Common myeloid progenitor, CD34-positive (primary cell): ENCODE data around the gene RTN4RL1.

Experiments
- CTCF ChIA-PET: fragments of 350-600 bp; sonication (Branson Sonifier 250); formaldehyde crosslinking; loops from one replicate; lab custom pipeline; 2021; ENCODE audit warnings: antibody characterized with exemption; lab: Charles Lee
- POLR2A ChIA-PET: fragments of 350-600 bp; sonication (Branson Sonifier 250); formaldehyde crosslinking; loops from one replicate; lab custom pipeline; 2021; ENCODE audit warnings: antibody characterized with exemption; lab: Charles Lee
- DNase-seq, 3 donors: peaks; one replicate each; pipeline versions ENCODE4 v3.0.0 to v3.0.0-alpha.2; 2013
- H3K27ac ChIP-seq, 2 experiments: 1 replicate in 1 of 2; 2 replicates in 1 of 2; pipeline ENCODE4 v1.7.0; 2013; ENCODE audit warnings: inconsistent platforms in 2 of 2, low read length in 2 of 2, mild to moderate bottlenecking in 2 of 2, low read depth in 1 of 2, moderate library complexity in 1 of 2; ENCODE audit not compliant: severe bottlenecking in 2 of 2, insufficient read depth in 1 of 2, poor library complexity in 1 of 2
- H3K27me3 ChIP-seq, 5 experiments: replicated peaks in 2 of 5; 1 replicate in 3 of 5; 2 replicates in 2 of 5; pipeline versions ENCODE4 v1.6.1 to v1.7.0; 2013; ENCODE audit warnings: low read length in 4 of 5, mild to moderate bottlenecking in 2 of 5, moderate library complexity in 2 of 5, inconsistent platforms in 1 of 5; ENCODE audit not compliant: insufficient read depth in 5 of 5, control insufficient read depth in 4 of 5
- H3K36me3 ChIP-seq, 4 experiments: 1 replicate in 2 of 4; 2 replicates in 2 of 4; pipeline versions ENCODE4 v1.6.1 to v1.7.0; 2013; ENCODE audit warnings: low read length in 3 of 4, control low read depth in 1 of 4, mild to moderate bottlenecking in 1 of 4; ENCODE audit not compliant: control insufficient read depth in 4 of 4, insufficient read depth in 4 of 4
- H3K4me1 ChIP-seq, 4 experiments: 1 replicate in 3 of 4; 2 replicates in 1 of 4; pipeline versions ENCODE4 v1.6.1 to v1.7.1; 2013; ENCODE audit warnings: low read length in 3 of 4, mild to moderate bottlenecking in 3 of 4, control low read depth in 1 of 4, inconsistent platforms in 1 of 4, moderate library complexity in 1 of 4; ENCODE audit not compliant: control insufficient read depth in 4 of 4, insufficient read depth in 4 of 4; ENCODE audit errors: control extremely low read depth in 1 of 4
- H3K4me3 ChIP-seq, 7 experiments: 1 replicate in 4 of 7; 2 replicates in 3 of 7; pipeline versions ENCODE4 v1.5.1 to v1.7.0; 2013; ENCODE audit warnings: mild to moderate bottlenecking in 7 of 7, low read length in 6 of 7, moderate library complexity in 6 of 7, inconsistent platforms in 2 of 7, low read depth in 2 of 7, control low read depth in 1 of 7; ENCODE audit not compliant: insufficient read depth in 4 of 7, control insufficient read depth in 1 of 7; ENCODE audit errors: extremely low read depth in 1 of 7
- H3K9me3 ChIP-seq, 5 experiments: 1 replicate in 4 of 5; 2 replicates in 1 of 5; pipeline versions ENCODE4 v1.6.1 to v1.7.1; 2013; ENCODE audit warnings: low read length in 4 of 5, mild to moderate bottlenecking in 2 of 5, inconsistent platforms in 1 of 5, low read depth in 1 of 5, moderate library complexity in 1 of 5; ENCODE audit not compliant: control insufficient read depth in 4 of 5, insufficient read depth in 2 of 5; ENCODE audit errors: control extremely low read depth in 1 of 5
- whole genome bisulfite sequencing: methylation state at CpG from one replicate; pipeline ENCODE4 v1.1.5; 2013; ENCODE audit not compliant: insufficient coverage; 5-methylcytosine and 5-hydroxymethylcytosine counted together

The RTN4RL1 gene

DNA sequence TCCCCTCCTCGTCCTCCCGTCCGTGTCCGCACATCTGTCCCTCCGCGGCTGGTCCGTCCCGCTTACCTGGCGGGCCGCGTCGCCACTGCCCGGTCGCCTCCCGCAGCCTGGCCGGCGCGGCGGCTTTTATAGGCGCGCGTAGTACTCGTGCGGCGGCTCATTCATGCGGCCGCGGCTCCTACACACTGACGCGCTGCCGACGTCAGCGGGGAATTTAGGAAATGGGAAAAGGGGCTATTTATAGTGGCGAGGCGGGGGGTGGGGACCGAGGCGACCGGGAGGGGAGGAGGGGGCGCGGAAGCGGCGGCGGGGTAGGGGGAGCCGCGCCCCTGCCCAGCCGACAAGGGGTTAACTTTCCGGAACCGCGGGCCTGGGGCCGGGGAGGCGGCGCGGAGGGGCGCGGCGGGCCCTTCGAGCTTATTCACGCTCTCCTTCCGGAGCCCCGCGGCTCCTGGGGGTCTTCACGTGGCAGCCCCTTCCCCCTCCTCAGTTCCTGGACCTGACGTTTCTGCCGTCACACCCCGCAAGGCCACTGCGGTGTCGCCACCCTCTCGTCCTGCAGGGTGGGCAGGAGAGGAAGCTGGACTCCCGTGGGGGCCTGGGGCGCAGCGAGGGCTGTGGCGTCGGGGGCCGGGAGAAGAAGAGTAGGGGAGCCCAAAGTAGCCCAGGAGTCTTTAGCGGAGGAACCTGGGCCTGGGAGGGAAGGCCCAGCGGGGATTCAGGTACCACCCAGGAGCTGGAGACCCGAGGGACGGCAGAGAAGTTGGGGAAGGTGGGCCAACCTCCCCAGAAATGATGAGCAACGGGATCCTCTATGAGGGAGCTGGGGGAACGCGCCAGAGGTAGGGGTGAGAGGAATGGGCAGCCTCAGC is 26.2 kb upstream of the RTN4RL1 start:
- H3K27me3 ChIP-seq: peaks cover 0 to 75% (median 26%) of the 10 kb centered on the region in 5 experiments
- CTCF ChIA-PET: interaction anchor here (0.9 to 2.1 kb wide), 6 partner anchors 12 to 230 kb away, joined by 3 to 12 read pairs (median 3); no protein-coding TSS in a partner anchor
- WGBS: 3% methylated on average over 47 of the region's 81 CpGs
- H3K9me3 ChIP-seq: no peaks in the 10 kb centered on the region
- H3K4me3 ChIP-seq: peak overlapping the region in 2 of 7 experiments; percentile 33 to 48
- H3K27ac ChIP-seq: no peak overlapping the region
- no peak for DNase-seq
- no peaks in the 10 kb centered on the region for H3K36me3 ChIP-seq
- peaks cover 5 to 58% (median 48%) of the 10 kb centered on the region in 4 experiments for H3K4me1 ChIP-seq
- POLR2A ChIA-PET: no interaction called here

- under 1% methylated on average over 69 of the region's 88 CpGs for WGBS
- no peaks in the 10 kb centered on the region for H3K9me3 ChIP-seq
- peaks cover 5 to 51% (median 42%) of the 10 kb centered on the region in 4 experiments for H3K4me1 ChIP-seq
- H3K4me3 ChIP-seq: peak overlapping the region in 6 of 7 experiments; percentile 20 to 68 (median 56)
- peaks cover 0 to 68% (median 26%) of the 10 kb centered on the region in 5 experiments for H3K27me3 ChIP-seq
- no peak overlapping the region for H3K27ac ChIP-seq
- no peaks in the 10 kb centered on the region for H3K36me3 ChIP-seq
- peak; percentile 62 to 82 (median 80) for DNase-seq
- ChIA-PET POLR2A (no interaction called here), CTCF (interaction anchor here (1.0 to 2.1 kb wide), 4 partner anchors 11 to 196 kb away, joined by 3 to 12 read pairs (median 4); no protein-coding TSS in a partner anchor)
Measured at GRCh38 chr17:2050300-2051060, 25.3 kb upstream of the RTN4RL1 start.

GRCh38 chr17:2049333-2050299 is 24.5 kb upstream of the RTN4RL1 start:
- ChIA-PET POLR2A (no interaction called here), CTCF (interaction anchor here (1.2 to 1.9 kb wide), 2 partner anchors 8 to 168 kb away, joined by 3 to 7 read pairs; no protein-coding TSS in a partner anchor)

GRCh38 chr17:2048805-2049204 is 23.7 kb upstream of the RTN4RL1 start:
- no peak for DNase-seq
- H3K27ac ChIP-seq: no peak overlapping the region
- ChIA-PET CTCF (interaction anchor here (1.2 to 1.9 kb wide), 2 partner anchors 9 to 167 kb away, joined by 3 to 7 read pairs; no protein-coding TSS in a partner anchor), POLR2A (no interaction called here)
- H3K4me3 ChIP-seq: peak overlapping the region in 3 of 7 experiments; percentile 74 to 83 (median 79)
- H3K36me3 ChIP-seq: peaks cover 0 to 8% (median 0%) of the 10 kb centered on the region in 4 experiments
- no CpG with 5 or more reads among the region's 9 CpGs for WGBS
- H3K4me1 ChIP-seq: peaks cover 5 to 34% (median 28%) of the 10 kb centered on the region in 4 experiments
- peaks cover 0 to 52% (median 26%) of the 10 kb centered on the region in 5 experiments for H3K27me3 ChIP-seq
- H3K9me3 ChIP-seq: no peaks in the 10 kb centered on the region

More at GRCh38 chr17:2049333-2050299, 24.5 kb upstream of the RTN4RL1 start:
- Histone ChIP-seq H3K9me3 (no peaks in the 10 kb centered on the region), H3K36me3 (peaks cover 0 to under 1% (median 0%) of the 10 kb centered on the region in 4 experiments), H3K27me3 (peaks cover 0 to 60% (median 26%) of the 10 kb centered on the region in 5 experiments), H3K27ac (no peak overlapping the region), H3K4me1 (peaks cover 5 to 42% (median 34%) of the 10 kb centered on the region in 4 experiments), H3K4me3 (peak overlapping the region; percentile 56 to 83 (median 63))
- WGBS: 4% methylated on average over 66 of the region's 104 CpGs
- DNase-seq: peak; percentile 70 to 87 (median 86)

DNA sequence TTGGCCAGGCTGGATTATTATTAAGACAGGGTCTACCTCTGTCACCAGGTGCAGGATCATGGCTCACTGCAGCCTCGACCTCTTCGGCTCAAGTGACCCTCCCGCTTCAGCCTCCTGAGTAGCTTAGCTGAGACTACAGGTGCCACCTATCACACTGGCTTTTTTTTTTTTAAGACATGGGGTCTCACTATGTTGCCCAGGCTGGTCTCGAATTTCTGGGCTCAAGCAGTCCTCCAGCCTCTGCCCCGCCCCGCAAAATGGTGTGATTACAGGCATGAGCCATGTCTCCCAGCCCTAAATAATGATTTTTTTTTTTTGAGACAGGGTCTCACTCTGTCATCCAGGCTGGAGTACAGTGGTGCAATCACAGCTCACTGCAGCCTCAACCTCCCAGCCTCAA is 22.5 kb upstream of the RTN4RL1 start:
- CTCF ChIA-PET: interaction anchor here (1.2 to 1.9 kb wide), 2 partner anchors 161 to 166 kb away, joined by 3 to 7 read pairs; no protein-coding TSS in a partner anchor
- POLR2A ChIA-PET: no interaction called here

More for the DNA sequence above, 22.5 kb upstream of the RTN4RL1 start:
- H3K9me3 ChIP-seq: no peaks in the 10 kb centered on the region
- H3K4me3 ChIP-seq: no peak overlapping the region
- peaks cover 0 to 41% (median 20%) of the 10 kb centered on the region in 5 experiments for H3K27me3 ChIP-seq
- no peak for DNase-seq
- H3K36me3 ChIP-seq: peaks cover 6 to 16% (median 9%) of the 10 kb centered on the region in 4 experiments
- peaks cover 5 to 30% (median 25%) of the 10 kb centered on the region in 4 experiments for H3K4me1 ChIP-seq
- H3K27ac ChIP-seq: no peak overlapping the region
- 94% methylated on average over 4 of the region's 6 CpGs for WGBS
